HG03196 (cell line): Measurements from ENCODE around the gene ITGAX.

ENCODE experiments used
- ATAC-seq: cut with Tn5 transposase; IDR thresholded peaks from one replicate; pipeline ENCODE4 v1.9.1; 2021; ENCODE audit not compliant: unreplicated experiment

ITGAX gene

GRCh38 chr16:31430380-31431052 is 75.5 kb downstream of the ITGAX start:
- ATAC-seq, result no peak
